ENCODE results near the gene STAG3.
"Not testable (repeated sequence)": the region's sequence is repeated elsewhere in the genome, so short reads cannot be mapped to it uniquely, and the experiment has no call there.

STAG3 gene

GRCh38 chr7:100247152-100247757 is 69.5 kb downstream of the STAG3 start:
- no peak for DNase-seq (ENCODE audit: low spot score)

GRCh38 chr7:100248483-100248882 is 70.8 kb downstream of the STAG3 start:
- DNase-seq (ENCODE audit: low spot score): no peak

- no peak for DNase-seq (ENCODE audit: low spot score)
These were observed 79.3 kb downstream of the STAG3 start for GRCh38 chr7:100257017-100257416.

GRCh38 chr7:100259984-100260383 is 82.3 kb downstream of the STAG3 start:
- DNase-seq (ENCODE audit: low spot score): not testable (repeated sequence)

GRCh38 chr7:100262896-100263295 is 85.2 kb downstream of the STAG3 start:
- not testable (repeated sequence) for DNase-seq (ENCODE audit: low spot score)

Data from Ammon's horn (tissue), 1 donor.